Immature natural killer cell (primary cell): Measurements from ENCODE around the gene THBS2. TPM values are rescaled to one million over a fixed set of nuclear protein-coding genes. Genes with fewer than 3 reads are reported as not detected.
"Not testable (repeated sequence)": the region's sequence is repeated elsewhere in the genome, so short reads cannot be mapped to it uniquely, and the experiment has no call there.

ENCODE experiments used
- DNase-seq, 3 donors: peaks; one replicate each; pipeline ENCODE4 v3.0.0; 2022; ENCODE audit warnings: mixed read lengths in 1 of 3
- H3K27ac Mint-ChIP-seq, 6 donors: one replicate each; pipeline ENCODE4 v1.8.0; 2020; ENCODE audit warnings: mixed read lengths in 6 of 6, mild to moderate bottlenecking in 5 of 6, inconsistent platforms in 4 of 6, moderate library complexity in 3 of 6
- H3K27me3 Mint-ChIP-seq, 3 donors: one replicate each; pipeline ENCODE4 v1.8.0; 2020 to 2021; ENCODE audit warnings: low read depth in 3 of 3, mild to moderate bottlenecking in 3 of 3, mixed read lengths in 3 of 3, moderate library complexity in 3 of 3, inconsistent platforms in 1 of 3
- H3K36me3 Mint-ChIP-seq, 3 donors: one replicate each; pipeline ENCODE4 v1.8.0; 2020; ENCODE audit warnings: mixed read lengths in 3 of 3, inconsistent platforms in 2 of 3, mild to moderate bottlenecking in 2 of 3
- H3K4me1 Mint-ChIP-seq, 2 donors: one replicate each; pipeline ENCODE4 v1.8.0; 2020; ENCODE audit warnings: inconsistent platforms in 2 of 2, mild to moderate bottlenecking in 2 of 2, mixed read lengths in 2 of 2, moderate library complexity in 1 of 2
- H3K4me3 Mint-ChIP-seq, 5 donors: one replicate each; pipeline ENCODE4 v1.8.0; 2020; ENCODE audit warnings: mild to moderate bottlenecking in 5 of 5, mixed read lengths in 5 of 5, inconsistent platforms in 3 of 5, moderate library complexity in 3 of 5
- H3K9me3 Mint-ChIP-seq, 6 donors: one replicate each; pipeline ENCODE4 v1.8.0; 2020; ENCODE audit warnings: mild to moderate bottlenecking in 6 of 6, mixed read lengths in 6 of 6, inconsistent platforms in 4 of 6, moderate library complexity in 3 of 6
- polyA plus RNA-seq, 3 donors: library from polyadenylated mRNA; unstranded; fragments of 300-500 nt; fragmentation: Illumina TruSeq; gene quantifications; one replicate each; pipeline ENCODE4 v1.2.3, GENCODE V29; 2021

Gene THBS2
- polyA plus RNA-seq, 3 donors from 2014 or later, result 0.06 to 0.11 TPM; not detected in 1

- Mint-ChIP-seq H3K4me3 (no peak overlapping the region), H3K27ac (no peak overlapping the region), H3K36me3 (no peaks in the 10 kb centered on the region), H3K9me3 (peaks cover 0 to 1% (median 0%) of the 10 kb centered on the region in 6 donors), H3K27me3 (peaks cover 0 to 16% (median 3%) of the 10 kb centered on the region in 3 donors), H3K4me1 (no peaks in the 10 kb centered on the region)
- no peak for DNase-seq
Measured at GRCh38 chr6:169227116-169227515, 26.5 kb downstream of the THBS2 start.

GRCh38 chr6:169225887-169226286, 27.8 kb downstream of the THBS2 start:
- DNase-seq, result no peak
- Mint-ChIP-seq H3K27me3 (peaks cover 0 to 16% (median 3%) of the 10 kb centered on the region in 3 donors), H3K27ac (no peak overlapping the region), H3K36me3 (no peaks in the 10 kb centered on the region), H3K4me3 (no peak overlapping the region), H3K9me3 (peaks cover 0 to 1% (median 0%) of the 10 kb centered on the region in 6 donors), H3K4me1 (no peaks in the 10 kb centered on the region)

- Mint-ChIP-seq H3K27ac (no peak overlapping the region), H3K4me1 (no peaks in the 10 kb centered on the region), H3K27me3 (peaks cover 0 to 16% (median 2%) of the 10 kb centered on the region in 3 donors), H3K4me3 (no peak overlapping the region), H3K9me3 (peaks cover 0 to 3% (median 0%) of the 10 kb centered on the region in 6 donors), H3K36me3 (no peaks in the 10 kb centered on the region)
- DNase-seq, result no peak
Measured at GRCh38 chr6:169225131-169225576, 28.5 kb downstream of the THBS2 start.

- no peaks in the 10 kb centered on the region for H3K36me3 Mint-ChIP-seq
- no peak overlapping the region for H3K27ac Mint-ChIP-seq
- peaks cover 0 to 3% (median 0%) of the 10 kb centered on the region in 6 donors for H3K9me3 Mint-ChIP-seq
- H3K4me1 Mint-ChIP-seq, result no peaks in the 10 kb centered on the region
- no peak for DNase-seq
- H3K27me3 Mint-ChIP-seq, result peaks cover 0 to 16% (median 1%) of the 10 kb centered on the region in 3 donors
- H3K4me3 Mint-ChIP-seq, result no peak overlapping the region
Measured at GRCh38 chr6:169224716-169225115, 28.9 kb downstream of the THBS2 start.

- H3K27me3 Mint-ChIP-seq, result peaks cover 0 to 16% (median 1%) of the 10 kb centered on the region in 3 donors
- H3K9me3 Mint-ChIP-seq, result peaks cover 0 to 3% (median 0%) of the 10 kb centered on the region in 6 donors
- H3K4me3 Mint-ChIP-seq, result no peak overlapping the region
- H3K36me3 Mint-ChIP-seq, result no peaks in the 10 kb centered on the region
- no peak overlapping the region for H3K27ac Mint-ChIP-seq
- no peaks in the 10 kb centered on the region for H3K4me1 Mint-ChIP-seq
- DNase-seq, result no peak
Measured at GRCh38 chr6:169224185-169224695, 29.4 kb downstream of the THBS2 start.

GRCh38 chr6:169223006-169223405, 30.6 kb downstream of the THBS2 start:
- peaks cover 0 to 3% (median 0%) of the 10 kb centered on the region in 6 donors for H3K9me3 Mint-ChIP-seq
- H3K4me3 Mint-ChIP-seq, result no peak overlapping the region
- no peaks in the 10 kb centered on the region for H3K4me1 Mint-ChIP-seq
- H3K36me3 Mint-ChIP-seq, result no peaks in the 10 kb centered on the region
- peaks cover 0 to 17% (median 0%) of the 10 kb centered on the region in 3 donors for H3K27me3 Mint-ChIP-seq
- H3K27ac Mint-ChIP-seq, result no peak overlapping the region
- no peak for DNase-seq

- peaks cover 0 to 18% (median 0%) of the 10 kb centered on the region in 3 donors for H3K27me3 Mint-ChIP-seq
- DNase-seq, result no peak
- no peak overlapping the region for H3K27ac Mint-ChIP-seq
- peaks cover 0 to 5% (median 0%) of the 10 kb centered on the region in 3 donors for H3K36me3 Mint-ChIP-seq
- no peak overlapping the region for H3K4me3 Mint-ChIP-seq
- peaks cover 0 to 3% (median 0%) of the 10 kb centered on the region in 6 donors for H3K9me3 Mint-ChIP-seq
- peaks cover 2% of the 10 kb centered on the region in 2 donors for H3K4me1 Mint-ChIP-seq
Measured at GRCh38 chr6:169222126-169222525, 31.5 kb downstream of the THBS2 start.

- H3K4me3 Mint-ChIP-seq, result no peak overlapping the region
- H3K27ac Mint-ChIP-seq, result no peak overlapping the region
- peaks cover 2 to 10% of the 10 kb centered on the region in 2 donors for H3K4me1 Mint-ChIP-seq
- DNase-seq, result no peak
- peaks cover 0 to 12% (median 3%) of the 10 kb centered on the region in 3 donors for H3K36me3 Mint-ChIP-seq
- H3K9me3 Mint-ChIP-seq, result peaks cover 0 to 3% (median 0%) of the 10 kb centered on the region in 6 donors
- H3K27me3 Mint-ChIP-seq, result peaks cover 0 to 14% (median 0%) of the 10 kb centered on the region in 3 donors
Measured at GRCh38 chr6:169221264-169221663, 32.4 kb downstream of the THBS2 start.

GRCh38 chr6:169220068-169220964, 33.3 kb downstream of the THBS2 start:
- no peak overlapping the region for H3K27ac Mint-ChIP-seq
- H3K4me1 Mint-ChIP-seq, result peaks cover 2 to 14% of the 10 kb centered on the region in 2 donors
- H3K4me3 Mint-ChIP-seq, result no peak overlapping the region
- peaks cover 0 to 3% (median 0%) of the 10 kb centered on the region in 6 donors for H3K9me3 Mint-ChIP-seq
- DNase-seq, result no peak
- H3K36me3 Mint-ChIP-seq, result peaks cover 0 to 15% (median 7%) of the 10 kb centered on the region in 3 donors
- peaks cover 0 to 12% (median 0%) of the 10 kb centered on the region in 3 donors for H3K27me3 Mint-ChIP-seq

GRCh38 chr6:169217972-169218371, 35.7 kb downstream of the THBS2 start:
- Mint-ChIP-seq H3K4me3 (no peak overlapping the region), H3K9me3 (peaks cover 0 to 2% (median 0%) of the 10 kb centered on the region in 6 donors), H3K27ac (no peak overlapping the region), H3K4me1 (peaks cover 2 to 17% of the 10 kb centered on the region in 2 donors), H3K36me3 (peaks cover 0 to 15% (median 7%) of the 10 kb centered on the region in 3 donors), H3K27me3 (peaks cover 0 to 2% (median 2%) of the 10 kb centered on the region in 3 donors)
- DNase-seq, result no peak

- DNase-seq, result no peak
- H3K9me3 Mint-ChIP-seq, result peaks cover 0 to 2% (median 0%) of the 10 kb centered on the region in 6 donors
- no peak overlapping the region for H3K4me3 Mint-ChIP-seq
- H3K27me3 Mint-ChIP-seq, result peaks cover 0 to 2% (median 2%) of the 10 kb centered on the region in 3 donors
- H3K27ac Mint-ChIP-seq, result no peak overlapping the region
- peaks cover 8 to 28% of the 10 kb centered on the region in 2 donors for H3K4me1 Mint-ChIP-seq
- peaks cover 0 to 17% (median 7%) of the 10 kb centered on the region in 3 donors for H3K36me3 Mint-ChIP-seq
Measured at GRCh38 chr6:169216830-169217229, 36.8 kb downstream of the THBS2 start.

- Mint-ChIP-seq H3K4me1 (peaks cover 9 to 31% of the 10 kb centered on the region in 2 donors), H3K27me3 (peaks cover 0 to 4% (median 2%) of the 10 kb centered on the region in 3 donors), H3K9me3 (peaks cover 0 to 2% (median 0%) of the 10 kb centered on the region in 6 donors), H3K27ac (peak overlapping the region in 1 of 6 donors; percentile 17), H3K36me3 (peaks cover 0 to 22% (median 7%) of the 10 kb centered on the region in 3 donors), H3K4me3 (peak overlapping the region in 2 of 5 donors; percentile 11 to 15)
- no peak for DNase-seq
Measured at GRCh38 chr6:169215201-169215681, 38.4 kb downstream of the THBS2 start.

- H3K27me3 Mint-ChIP-seq, DNase-seq, H3K9me3 Mint-ChIP-seq: not testable (repeated sequence)
- Mint-ChIP-seq H3K27ac (peak overlapping the region in 5 of 6 donors; percentile 15 to 60 (median 41)), H3K4me3 (peak overlapping the region in 3 of 5 donors; percentile 2 to 48 (median 36)), H3K36me3 (peaks cover 0 to 26% (median 7%) of the 10 kb centered on the region in 3 donors), H3K4me1 (peaks cover 9 to 31% of the 10 kb centered on the region in 2 donors)
Measured at GRCh38 chr6:169214789-169215188, 38.9 kb downstream of the THBS2 start.
